GM18508 (cell line): ENCODE measurements around the gene NT5DC4.
A peak's percentile ranks its signal among the peaks of the same experiment; 100 is the strongest.

Source experiments
- ATAC-seq: cut with Tn5 transposase; IDR thresholded peaks from one replicate; pipeline ENCODE4 v1.9.1; 2021; ENCODE audit warnings: moderate number of reproducible peaks; ENCODE audit not compliant: insufficient read depth, unreplicated experiment

The NT5DC4 gene

DNA sequence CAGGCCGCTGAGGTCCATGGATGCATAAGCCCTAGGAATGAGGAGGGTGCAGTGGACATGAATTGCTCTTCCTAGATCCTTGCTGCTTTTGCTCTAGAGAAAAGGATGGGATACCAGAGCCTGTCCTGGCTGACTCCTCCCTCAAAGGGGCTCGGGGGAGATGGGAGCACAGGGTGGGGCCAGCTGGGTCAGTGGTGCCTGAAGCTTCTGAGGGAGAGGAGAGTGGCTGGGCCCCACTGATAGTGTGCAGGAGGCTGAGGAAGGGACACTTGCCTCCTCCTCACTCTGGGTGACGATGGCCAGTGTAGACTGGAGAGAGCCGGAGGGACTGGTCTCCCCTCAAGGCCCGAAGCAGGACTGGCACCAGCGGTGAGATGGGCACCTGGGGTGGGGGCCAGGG is at the start of gene NT5DC4:
NT5DC4 (plus strand) TSS at position 236 of the 400 bp plus-strand sequence; CDS start at position 296, 60 bp downstream.
- ATAC-seq: no peak

DNA sequence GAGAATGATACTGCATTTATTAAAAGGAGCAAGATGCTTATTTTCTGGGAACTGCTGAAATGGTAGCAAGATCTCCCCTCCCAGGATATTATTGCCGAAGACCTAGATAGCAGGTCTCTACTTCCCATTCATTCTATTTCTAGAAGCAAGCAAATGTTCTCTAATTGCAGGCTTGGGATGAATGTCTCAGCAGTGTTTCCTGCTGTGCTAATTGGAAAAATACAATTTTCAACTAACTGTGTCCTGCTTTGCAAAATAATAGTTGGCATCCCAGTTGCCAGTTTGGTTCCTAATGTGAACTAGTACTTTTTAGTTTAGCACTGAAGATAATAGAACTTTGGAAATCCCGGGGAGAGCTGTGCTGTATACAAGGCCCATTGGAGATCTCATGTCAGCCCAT is 49.0 kb upstream of the NT5DC4 start:
- no peak for ATAC-seq

DNA sequence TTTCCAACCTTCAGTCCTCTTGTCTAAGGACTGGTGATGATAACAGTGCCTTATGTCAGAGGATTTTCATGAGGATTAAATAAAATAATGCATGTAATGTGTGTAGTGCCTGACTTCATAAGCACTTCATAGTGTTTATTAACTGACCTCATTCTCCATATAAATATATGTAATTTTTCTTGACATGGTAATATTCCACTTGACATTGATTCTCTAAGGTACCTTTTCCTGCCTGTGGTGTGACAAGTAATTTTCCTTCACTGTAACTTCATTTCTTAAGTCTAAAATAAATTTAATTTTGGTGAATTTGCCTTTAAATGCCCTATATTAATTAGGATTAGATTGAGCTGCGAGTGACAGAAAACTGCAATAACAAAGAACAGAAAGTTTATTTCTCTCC is 47.8 kb upstream of the NT5DC4 start:
- ATAC-seq: no peak

DNA sequence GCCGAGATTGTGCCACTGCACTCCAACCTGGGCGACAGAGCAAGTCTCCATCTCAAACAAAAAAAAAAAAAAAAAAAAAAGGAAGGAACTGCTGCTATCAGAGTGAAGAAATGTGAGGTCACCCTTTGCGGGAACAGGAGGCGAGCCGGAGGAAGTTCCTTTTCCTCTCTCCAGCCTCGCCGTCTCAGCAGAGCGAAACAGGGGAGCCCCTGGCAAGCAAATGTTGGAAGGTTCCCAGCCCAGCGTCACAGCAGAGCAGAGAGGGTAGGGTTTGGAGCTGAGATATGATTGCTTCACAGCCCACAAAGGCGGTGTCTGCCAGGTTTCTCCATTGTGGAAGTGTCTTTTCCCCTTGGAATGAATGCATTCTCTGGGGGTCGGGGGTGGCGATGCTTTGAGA is 46.6 kb upstream of the NT5DC4 start:
- no peak for ATAC-seq

DNA sequence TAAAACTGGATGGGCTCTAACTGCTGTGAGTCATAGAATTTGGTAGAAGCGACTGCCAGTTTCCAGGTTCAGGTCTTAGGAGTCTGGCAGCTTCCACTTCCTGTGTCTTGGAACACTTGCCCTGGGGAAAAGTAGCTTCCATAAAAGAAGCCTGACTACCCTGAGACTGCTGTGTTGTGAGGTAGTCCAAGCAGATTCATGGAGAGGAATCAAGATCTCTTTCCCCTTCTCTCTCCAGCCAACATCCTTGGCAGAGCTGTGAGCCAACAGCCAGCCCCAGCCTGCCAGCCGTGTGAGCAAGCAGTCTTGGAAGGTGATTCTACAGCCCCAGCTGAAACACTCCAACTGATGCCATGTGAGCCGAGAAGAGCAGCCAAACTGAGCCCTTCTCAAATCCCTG is 41.3 kb upstream of the NT5DC4 start:
- ATAC-seq: no peak

DNA sequence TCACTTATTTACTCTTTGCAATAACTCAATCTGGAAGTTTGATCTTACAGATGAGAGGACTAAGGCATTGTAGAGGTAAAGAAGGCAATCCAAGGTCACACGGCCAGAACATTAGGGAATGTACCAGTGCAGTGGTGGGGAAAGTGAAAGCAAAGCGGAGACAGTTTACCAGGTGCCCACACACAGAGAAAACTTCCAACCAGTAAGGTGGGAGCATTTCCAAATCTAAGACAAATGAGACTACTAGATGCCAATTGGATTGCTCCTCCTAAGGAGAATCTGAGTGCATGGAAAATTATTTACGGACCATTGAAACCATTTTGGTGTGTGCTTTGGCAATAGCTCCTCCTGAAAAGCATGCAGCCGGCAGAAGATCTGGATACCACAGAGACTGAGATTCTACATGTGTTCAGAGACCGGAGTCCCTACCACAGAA is 40.1 kb upstream of the NT5DC4 start:
- no peak for ATAC-seq

DNA sequence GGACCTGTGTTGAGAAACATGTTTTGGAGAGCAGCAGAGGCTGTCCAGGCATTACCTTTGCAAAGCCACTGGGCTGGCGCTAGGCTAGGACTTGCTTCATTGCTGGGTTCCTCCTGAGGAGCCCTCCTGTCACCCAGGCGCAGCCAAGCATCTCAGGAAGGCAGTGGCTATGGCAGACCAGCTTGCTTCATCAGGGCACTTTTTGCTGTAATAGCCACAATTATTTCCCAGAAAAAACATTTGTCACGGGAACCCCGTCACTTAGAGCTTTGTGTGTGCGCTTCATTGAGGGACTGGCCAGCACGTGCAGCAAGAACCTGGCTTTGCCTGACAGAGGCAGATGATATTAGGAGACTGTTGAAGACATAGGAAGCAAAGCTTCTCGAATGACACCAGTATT is 38.7 kb upstream of the NT5DC4 start:
- no peak for ATAC-seq

DNA sequence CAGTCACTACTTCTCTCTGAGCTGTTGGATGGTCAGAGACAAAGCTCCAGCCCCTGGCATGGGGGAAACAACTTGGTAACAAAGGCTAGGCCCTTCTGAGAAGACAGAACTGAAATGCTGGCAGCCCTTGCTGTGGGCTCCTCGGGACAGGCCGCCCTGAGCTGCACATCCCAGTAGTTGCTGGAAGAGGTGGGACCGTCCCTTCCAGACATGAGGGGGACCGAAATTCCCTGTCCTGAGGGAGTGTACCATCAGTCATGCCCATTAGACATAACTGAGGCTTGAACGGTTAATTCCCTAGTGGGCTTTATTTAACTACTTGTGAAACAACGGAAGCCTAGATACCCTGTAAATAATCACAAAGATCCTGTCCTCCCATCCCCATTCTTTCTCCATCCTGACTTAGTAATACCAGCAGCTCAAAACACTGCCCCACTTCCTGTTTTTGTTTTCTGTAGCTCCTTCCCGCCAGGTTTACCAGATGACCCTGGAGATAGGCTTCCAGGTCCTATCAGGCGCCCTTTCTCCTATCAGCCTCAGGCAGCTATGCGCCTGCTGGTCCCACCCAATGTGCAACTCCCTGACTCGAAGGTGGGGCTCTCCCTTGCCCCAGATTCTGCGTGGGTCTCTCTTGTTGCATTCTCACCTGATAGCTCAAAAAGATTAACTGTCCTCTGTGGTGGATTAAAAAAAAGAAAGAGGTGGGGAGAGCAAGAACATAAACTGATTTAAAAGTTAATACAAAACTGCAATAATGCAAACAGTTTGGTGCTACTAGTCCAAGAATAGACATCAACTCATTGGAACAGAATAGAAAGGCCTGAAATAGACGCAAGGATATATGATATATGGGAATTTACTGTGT is 37.0 kb upstream of the NT5DC4 start:
- ATAC-seq: no peak

DNA sequence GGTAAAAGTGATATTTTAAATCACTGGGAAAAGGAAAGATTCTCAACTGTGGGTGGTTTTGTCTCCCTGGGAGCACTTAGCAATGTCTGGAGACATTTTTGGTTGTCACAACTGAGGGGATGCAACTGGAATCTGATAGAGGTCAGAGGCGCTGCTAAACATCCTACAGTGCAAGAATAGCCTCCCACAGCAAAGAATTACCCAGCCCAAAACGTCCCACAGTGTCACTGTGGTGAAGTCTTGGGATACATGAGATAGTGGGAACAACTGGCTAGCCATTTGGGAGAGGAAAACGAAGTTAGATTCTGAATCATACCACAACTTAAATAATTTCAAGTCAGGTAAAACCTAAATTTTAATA is 36.4 kb upstream of the NT5DC4 start:
- ATAC-seq: no peak

DNA sequence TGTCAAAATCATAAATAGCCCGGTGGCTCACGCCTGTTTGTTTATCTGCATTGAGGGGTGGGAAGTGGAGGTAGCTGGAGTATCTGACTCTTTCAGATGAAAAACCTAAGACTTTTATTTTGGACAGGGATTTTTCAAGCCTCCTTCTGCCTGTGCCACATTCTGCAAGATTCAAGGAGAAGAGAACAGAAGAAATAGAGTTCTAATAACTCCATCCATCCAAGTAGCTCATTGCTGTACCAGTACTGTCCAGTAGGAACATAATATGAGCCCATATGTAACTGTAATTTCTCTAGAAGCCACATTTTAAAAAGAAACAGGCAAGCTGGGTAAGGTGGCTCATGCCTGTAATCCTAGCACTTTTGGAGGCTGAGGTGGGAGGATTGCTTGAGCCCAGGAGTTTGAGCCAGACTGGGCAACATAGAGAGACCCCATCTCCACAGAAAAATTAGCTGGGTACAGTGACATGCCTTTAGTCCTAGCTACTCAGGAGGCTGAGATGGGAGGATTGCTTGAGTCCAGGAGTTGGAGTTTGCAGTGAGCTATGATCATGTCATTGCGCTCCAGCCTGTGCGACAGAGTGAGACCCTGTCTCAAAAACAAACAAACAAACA is 35.4 kb upstream of the NT5DC4 start:
- no peak for ATAC-seq

DNA sequence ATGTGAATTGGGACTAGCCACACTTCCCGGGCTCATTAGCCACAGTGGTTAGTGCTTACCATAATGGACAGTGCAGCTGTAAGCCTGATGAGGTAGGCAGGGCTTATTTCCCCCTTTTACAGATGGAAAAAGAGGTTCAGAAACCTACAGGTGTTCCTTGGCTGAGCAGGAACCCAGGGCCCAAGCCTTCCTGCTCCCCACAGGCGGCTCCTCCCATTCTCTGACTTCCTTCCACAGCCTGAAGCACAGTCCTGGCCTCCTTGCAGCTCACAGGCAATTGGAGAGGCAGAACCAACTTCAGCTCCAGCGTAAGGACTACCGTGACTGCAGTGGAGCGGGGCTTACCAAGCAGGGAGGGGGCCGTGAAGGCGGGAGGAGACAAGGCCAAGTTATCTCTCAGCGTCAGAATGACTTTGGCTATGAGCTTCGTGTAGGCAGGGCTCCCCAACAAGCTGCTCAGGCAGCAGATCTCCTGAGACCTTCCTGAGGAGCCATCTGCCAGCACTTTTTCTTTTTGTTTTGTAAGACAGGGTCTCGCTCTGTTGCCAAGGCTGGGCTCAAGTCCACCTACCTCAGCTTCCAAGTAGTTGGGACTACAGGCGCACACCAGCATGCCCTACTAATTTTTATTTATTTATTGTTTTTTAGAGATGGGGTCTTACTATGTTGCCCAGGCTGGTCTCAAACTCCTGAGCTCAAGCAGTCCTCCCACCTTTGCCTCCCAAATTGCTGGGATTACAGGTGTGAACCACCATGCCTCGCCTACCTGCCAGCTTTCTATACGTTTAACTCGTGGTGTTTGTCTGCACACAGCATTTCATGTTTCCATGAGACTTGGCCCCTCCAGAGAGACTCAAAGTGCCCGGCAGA is 34.2 kb upstream of the NT5DC4 start:
- ATAC-seq: no peak

DNA sequence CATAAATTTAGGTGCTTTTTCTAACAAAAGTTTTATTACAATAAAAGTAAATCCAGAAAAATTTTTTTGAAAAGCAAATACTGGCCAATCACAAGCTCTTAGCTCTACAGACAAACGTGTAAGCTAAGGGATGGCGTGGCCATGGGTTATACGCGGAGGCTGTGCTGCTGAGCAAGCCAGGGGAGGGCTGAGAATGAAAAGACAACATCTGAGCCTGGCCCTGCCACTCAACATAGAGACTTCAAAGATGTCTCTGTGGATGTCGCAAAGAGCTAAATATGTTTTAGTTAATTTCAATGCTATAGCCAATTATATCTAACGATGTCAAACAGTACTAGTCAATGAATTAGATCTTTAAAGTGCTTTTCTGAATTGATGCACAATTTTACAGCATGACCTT is 33.3 kb upstream of the NT5DC4 start:
- no peak for ATAC-seq

DNA sequence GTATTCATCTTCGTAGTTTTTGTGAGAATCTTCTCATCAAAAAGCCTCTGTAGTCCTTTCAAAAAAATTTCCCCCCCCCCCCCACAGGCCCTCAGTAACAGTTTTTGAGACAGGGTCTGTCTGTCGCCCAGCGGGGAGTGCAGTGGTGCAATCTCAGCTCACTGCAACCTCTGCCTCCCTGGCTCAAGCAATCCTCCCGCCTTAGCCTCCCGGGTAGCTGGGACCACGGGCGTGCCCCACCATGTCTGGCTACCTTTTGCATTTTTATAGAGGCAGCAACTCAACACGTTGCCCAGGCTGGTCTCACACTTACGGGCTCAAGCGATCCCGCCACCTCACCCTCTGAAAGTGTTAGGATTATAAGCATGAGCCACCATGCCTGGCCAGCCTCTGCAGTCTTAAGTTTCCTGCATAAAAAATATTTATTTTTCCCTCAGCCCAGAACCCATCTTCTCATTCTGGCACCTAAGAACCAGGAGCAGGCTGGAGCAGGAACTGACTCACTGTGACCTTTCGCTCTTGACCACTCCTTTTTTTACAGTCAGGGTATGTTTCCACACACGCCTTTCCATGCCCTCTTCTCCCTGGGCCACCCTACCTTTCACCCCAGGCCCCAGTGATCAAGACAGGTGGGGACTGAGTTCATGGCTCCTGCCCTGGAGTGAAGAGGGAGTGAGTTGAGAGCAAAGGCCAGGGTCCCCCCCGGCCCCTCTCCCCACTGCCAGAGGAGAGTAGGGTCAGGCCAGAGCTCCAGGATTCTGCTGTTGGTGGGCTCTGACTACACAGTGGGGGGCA is 32.5 kb upstream of the NT5DC4 start:
- ATAC-seq: no peak

DNA sequence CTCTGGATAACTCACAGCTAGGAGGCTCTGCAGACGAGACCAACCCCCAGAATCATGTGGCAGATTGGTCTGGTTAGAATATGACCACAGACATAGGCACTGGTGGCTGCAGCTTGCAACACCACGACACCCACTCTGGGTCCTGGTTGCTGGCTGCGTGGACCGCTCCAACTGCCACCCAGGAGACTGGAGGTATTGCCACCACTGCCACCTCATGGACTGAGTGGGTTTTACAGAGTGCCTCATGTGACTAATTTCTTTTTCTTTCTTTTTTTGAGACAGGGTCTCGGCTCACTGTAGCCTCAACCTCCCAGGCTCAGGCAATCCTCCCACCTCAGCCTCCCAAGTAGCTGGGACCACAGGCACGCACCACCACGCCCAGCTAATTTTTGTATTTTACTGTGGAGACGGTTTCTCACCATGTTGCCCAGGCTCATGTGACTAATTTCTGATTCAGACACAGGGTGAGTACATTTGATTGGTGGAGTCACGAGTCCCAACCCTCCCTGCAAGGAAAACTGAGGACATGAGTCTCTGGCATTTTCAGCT is 29.9 kb upstream of the NT5DC4 start:
- ATAC-seq: no peak

DNA sequence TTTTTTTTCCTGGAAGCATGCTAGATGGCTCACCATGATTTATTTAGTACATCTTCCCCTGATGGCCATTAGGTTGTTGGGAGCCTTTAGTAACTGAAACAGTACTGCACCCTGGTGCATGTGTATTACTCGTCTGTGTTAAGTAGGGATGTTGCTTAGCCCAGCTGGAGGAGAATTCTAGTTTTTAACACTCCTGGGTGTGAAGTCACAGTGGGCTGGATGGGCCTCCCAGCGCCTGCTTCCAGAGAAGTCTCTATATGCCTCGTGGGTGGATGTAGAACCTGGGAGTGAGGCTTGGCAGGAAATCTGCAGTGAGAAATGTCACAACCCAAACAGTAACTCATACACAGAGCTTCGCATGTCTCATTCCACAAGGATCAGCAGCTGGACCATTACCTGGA is 28.9 kb upstream of the NT5DC4 start:
- ATAC-seq: no peak

DNA sequence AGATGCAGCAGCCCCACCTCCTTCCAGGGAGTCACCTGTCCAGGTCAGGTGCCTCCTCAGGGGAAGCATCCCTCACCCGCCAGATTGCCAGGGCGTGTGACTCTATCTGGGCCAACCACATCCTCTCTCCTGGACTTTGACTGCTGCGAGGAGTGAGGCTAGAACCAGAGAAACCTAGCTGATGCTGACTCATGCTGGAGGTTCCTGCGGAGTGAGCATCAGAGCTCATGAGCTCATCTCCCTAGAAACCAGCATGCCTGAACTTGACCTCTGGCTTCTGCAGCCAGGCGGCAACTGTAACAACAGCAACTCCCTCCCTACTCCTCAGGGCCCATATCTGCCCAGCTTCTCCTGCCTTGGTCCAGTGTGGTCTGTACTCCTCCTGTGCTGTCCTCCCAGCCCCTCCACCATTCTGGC is 28.3 kb upstream of the NT5DC4 start:
- ATAC-seq: peak; percentile 67

DNA sequence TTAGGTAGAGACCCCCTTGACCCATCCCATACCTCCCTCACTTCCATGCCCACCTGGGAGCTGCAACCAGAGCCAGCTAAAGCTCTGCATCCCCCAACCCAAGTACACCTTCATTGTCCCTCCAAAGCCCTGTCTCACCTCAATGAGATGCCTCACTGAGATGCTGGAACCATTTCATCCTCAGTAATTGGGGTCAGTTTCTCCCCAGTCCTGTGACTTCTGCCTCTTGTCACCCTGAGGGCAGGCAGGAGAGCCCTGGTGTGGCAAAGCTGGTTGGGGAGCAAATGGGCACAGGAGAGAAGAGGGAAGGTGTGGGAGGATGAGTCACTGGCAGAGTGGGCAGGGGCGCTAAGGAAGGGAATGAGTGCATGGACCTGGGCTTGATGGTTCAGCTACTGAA is 27.9 kb upstream of the NT5DC4 start:
- ATAC-seq: no peak

DNA sequence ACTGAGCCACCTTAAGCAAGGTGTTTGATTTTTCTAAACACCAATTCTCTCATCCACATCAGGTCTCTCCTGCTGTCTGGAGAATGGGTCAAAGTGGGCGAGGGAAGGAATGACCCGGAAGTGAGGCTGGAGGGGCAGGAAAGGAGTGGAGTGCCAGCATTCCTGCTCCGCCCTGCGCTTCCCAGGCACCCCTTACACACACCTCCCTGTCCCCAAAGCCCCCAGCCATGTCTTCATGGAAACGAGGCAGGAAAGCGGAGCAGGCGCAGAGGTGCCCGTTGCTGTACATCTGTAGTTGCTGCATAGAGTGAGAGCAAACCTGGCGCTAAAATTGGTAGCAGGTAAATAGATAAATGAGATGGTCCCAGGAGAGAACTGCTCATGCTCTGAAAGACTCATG is 27.2 kb upstream of the NT5DC4 start:
- ATAC-seq: no peak

DNA sequence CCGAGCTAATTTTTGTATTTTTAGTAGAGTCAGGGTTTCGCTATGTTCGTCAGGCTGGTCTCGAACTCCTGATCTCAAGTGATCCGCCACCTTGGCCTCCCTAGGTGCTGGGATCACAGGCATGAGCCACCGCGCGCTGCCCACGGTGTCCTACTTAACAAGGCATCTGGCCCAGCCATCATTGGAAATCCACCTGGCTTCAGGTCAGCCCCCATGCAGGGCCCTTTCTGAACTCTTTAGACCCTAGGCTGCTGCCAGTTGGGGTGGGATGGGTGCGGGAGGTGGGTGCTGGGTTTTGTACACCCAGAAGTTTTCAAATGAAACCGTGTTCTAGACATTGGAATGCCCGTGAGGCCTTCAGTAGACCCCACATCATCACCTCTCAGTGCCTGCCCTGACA is 26.6 kb upstream of the NT5DC4 start:
- ATAC-seq: no peak
